GM21528 (cell line): ENCODE data around the gene NUDCD3.

Experiments
- ATAC-seq: cut with Tn5 transposase; IDR thresholded peaks from one replicate; pipeline ENCODE4 v1.9.1; 2021; ENCODE audit warnings: mild to moderate bottlenecking, moderate library complexity; ENCODE audit not compliant: unreplicated experiment, low FRiP score

NUDCD3 gene

DNA sequence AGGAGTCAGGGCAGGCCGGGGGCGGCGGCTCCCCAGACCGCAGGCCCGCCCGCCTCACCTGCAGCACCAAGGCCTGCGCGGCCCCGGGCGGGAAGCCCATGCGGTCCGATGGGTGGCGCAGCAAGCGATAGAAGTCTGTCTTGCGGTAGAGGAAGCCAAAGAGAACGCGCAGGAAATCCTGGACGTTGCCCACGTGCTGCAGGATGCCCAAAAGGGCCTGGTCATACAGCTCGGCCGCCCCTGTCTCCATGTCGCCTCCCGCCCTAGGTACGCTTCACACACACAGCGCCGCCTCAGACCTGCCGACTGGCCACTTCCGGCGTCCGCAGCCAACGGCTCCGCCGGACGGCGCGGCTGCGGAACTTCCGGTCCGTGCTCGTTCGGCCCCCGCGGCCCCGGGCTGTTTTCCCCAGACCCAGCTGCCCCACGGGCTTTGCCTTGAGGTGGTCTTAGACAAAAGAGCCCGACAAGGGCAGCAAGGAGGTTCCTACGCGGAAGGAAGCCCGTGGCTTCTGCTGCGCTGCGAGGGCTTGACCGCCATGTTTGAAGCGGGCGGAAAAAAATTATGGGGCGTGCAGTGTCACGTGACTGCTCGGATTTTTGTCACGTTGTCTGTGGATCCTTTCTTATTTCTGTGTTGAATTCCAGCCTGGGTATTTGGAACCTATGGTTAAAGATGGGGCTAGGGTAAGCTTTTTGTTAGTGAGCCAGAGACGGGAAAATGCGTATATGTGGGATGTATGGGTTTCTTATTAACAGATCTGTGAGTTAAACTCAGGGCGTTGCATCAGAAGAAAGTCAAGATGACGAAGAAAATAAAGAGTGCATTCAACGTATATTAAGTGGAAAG lies at the start of gene NUDCD3:
TSS of gene NUDCD3 (minus strand) at position 308 of the 850 bp plus-strand sequence. CDS start at position 250, 58 bp downstream.
- ATAC-seq = peak; percentile 94

DNA sequence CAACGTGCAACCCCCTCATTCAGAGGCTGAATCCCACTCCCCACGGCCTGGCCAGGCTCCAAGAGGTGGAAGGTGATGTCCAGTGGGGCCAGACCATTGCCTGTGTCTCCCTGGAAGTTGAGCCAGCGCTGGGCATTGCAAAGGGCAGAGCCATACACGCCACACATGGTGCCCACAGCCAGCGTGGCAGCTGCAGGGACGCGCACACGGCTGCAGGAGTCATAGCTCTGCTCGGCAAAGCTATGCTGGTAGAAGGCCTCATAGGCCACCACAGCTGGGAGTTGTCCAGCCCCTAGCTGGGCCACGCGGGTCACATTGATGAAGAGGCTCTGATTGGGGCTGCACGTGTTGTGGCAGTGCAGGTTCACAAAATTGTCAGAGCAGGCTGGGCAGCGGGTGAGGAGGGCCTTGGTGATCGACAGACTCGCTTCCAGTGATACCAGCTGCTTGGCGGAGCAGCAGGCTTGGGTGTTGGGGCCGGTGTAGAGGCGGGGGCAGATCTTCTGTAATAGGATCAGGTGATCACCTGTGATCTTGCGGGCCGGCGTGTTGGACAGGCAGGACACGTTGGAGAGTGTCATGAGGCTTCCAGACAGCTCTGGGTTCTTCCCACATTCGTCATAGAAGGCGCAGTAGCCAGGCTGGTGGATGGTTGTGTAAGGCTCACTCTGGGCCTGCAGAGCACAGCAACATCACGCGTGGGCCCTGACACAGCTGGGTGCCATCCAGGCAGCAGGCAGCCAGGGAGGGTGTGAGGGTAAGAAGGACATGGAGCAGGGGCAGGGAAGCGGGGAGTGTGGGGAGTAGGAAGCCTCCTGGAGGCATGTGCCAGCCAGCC lies 49.4 kb upstream of the NUDCD3 start:
- ATAC-seq = no peak

DNA sequence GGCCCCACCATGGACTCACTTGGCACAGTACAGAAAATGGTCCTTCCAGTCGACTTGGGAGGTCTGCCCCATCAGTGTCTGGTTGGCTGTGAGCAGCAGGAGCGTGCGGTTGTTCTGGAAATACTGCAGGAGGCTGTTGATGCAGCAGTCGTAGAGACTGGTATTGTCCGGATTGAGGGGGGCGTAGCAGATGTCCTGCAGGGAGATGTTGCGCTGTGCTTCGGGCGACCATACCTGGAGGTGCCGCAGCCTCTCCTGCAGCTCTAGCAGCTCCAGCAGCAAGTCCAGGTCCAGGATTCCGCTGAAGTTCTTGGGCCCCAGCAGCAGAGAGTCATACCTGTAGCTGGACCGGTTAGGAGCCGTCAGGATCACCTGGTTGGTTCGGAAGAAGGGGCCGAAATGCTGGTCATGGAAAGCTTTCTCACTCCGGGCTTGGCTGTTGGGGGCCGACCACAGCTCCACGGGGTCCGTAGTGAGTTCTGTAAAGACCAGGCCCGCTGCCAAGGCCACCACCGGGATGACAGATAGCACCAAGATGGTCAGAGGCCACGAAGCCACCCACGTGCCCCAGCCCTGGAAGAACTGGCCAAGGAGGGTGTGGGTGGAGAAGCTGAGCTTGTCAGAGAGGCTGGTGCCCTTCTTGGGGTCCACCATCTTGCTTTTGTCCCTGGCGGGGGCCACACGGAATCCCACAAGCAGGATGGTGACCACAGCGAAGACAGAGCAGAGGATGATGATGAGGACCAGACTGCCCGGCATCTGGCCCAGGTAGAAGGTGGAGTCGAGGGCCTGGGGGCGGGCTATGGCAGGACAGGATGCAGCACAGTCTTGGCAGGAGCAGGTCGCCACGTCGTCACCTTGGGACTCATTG lies 48.6 kb upstream of the NUDCD3 start:
- ATAC-seq = no peak

DNA sequence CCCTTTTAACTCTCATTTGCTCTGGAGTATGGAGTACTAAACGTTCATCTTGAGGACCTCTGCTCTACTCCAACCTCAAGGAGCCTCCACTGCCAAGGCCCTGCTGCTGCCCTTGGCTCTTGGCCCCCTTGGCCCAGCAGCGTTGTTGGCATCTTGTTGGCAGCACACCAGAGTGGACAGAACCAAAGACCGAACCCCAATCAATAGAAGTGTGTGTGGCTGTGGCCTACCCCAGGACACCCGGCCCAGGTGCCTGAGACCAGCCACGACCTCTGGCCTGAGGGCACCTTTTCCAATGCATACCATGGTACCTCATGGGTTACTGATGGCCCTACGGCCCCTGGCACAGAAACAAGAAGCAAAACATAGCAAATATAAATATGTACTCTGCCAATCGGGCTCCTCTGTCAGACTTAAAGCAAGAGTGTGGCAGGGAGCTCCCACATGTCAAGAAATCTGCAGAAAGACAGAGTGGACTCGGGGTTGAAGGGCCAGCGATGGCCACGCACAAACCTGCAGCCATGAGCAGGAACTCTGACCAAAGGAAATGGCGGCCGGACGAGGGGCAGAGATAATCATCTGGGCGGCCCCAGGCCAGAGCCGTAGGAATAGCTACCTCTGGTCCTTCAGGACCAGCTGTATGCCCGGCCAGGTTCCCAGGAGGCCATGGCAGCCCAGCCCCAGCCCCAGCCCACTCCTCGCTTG lies 47.8 kb upstream of the NUDCD3 start:
- ATAC-seq = no peak

DNA sequence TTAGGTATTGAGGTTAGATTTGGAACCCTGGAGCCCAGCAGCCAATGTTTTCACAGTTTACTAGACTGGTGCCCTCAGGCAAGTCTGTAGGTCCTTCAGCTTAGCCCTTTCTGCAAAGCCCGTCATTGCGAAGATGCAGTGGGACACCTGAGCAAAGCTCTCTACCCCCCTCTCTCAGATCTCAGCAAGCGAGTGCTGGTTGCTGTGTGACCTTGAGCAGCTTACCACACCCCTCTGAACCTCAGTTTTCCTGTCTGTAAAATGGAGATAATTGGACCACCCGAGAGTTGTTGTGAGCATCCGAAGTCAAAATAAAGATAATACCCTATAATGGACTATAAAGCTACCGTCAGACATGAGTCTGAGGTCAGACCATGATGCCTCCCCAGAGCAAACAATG lies 47.0 kb upstream of the NUDCD3 start:
- ATAC-seq = no peak

DNA sequence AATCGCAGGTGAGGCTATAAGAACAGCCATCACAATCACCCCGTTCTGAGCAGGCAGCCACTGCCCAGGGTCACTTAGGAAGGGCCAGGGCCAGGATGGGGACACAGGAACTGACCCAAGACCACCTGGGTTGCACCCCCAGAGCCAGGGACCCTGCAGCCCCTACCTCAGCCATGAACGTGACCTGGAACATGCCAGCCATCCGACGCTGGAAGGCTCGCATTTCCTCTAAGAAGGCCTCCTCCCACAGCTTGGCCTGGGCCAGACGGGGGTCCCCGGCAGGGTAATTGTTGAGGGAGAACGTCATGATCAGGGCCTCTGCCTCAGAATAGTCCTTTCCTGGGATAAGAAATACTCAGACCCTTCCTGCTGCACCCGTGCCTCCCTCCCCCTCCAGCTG lies 45.6 kb upstream of the NUDCD3 start:
- no peak for ATAC-seq

DNA sequence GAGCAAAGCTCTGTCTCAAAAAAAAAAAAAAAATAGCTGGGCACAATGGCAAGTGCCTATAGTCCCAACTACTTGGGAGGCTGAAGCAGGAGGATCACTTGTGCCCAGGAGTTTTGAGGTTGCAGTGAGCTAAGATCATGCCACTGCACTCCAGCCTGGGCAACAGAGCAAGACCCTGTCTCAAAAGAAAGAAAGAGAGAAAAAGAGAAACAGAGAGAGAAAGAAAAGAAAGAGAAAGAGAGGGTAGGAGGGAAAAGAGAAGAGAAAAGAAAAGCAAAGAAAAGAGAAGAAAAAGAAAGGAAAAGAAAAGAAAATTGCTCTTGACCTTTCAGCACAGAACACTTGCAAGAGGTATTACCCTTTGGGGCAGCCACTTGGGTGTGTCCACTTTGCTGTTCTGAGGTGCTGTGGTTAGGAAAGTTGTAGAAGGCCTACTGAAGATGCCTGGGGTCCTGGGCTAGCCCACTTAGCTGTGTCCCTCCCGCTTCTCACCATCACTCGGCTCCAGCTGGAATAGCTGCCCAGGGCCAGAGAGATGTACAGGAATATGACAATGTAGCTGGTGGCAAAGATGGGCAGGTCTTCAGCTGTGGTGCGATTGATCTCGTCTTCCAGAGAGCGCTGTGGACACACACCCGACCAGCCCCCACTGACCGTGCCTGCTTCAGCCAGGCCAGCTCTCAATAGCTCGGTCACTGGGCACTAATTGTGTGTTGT lies 45.0 kb upstream of the NUDCD3 start:
- ATAC-seq = no peak

DNA sequence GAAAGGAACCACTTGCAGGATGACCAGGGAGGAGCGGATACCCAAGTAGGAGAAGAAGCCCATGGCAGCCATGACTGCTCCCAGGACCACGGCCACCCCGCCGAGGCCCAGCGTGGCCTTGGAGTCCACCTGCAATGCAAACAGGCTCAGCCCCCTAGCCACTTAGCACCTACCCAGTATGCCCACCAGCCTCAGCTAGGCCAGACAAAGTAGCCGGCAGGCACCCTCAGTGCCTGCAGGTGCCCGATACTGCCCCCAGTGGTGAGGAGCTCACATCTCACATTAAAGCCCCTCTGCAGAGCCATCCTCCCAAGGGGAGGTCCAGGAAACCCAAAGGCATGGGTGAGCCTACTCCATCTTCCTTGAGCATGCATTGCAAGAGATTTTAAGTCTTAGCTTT lies 44.0 kb upstream of the NUDCD3 start:
- no peak for ATAC-seq

DNA sequence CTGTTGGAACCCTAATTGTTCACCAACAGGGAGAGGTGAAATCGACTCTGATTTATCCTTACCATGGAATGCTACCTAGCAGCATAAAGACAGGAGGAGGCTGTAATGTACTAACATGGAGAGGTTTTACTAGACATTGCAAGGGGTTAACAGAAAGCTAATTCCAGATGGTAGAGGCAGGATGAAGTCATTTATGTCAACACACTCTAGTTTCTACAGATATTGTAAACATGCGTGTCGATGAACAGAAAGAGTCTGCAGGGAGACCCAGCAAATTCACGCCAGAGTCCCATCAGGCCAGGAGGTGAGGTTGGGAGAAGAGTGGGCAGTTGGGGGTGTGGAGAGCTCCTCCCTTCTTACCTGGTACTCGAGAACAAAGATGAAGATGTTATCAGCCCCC lies 43.6 kb upstream of the NUDCD3 start:
- no peak for ATAC-seq

DNA sequence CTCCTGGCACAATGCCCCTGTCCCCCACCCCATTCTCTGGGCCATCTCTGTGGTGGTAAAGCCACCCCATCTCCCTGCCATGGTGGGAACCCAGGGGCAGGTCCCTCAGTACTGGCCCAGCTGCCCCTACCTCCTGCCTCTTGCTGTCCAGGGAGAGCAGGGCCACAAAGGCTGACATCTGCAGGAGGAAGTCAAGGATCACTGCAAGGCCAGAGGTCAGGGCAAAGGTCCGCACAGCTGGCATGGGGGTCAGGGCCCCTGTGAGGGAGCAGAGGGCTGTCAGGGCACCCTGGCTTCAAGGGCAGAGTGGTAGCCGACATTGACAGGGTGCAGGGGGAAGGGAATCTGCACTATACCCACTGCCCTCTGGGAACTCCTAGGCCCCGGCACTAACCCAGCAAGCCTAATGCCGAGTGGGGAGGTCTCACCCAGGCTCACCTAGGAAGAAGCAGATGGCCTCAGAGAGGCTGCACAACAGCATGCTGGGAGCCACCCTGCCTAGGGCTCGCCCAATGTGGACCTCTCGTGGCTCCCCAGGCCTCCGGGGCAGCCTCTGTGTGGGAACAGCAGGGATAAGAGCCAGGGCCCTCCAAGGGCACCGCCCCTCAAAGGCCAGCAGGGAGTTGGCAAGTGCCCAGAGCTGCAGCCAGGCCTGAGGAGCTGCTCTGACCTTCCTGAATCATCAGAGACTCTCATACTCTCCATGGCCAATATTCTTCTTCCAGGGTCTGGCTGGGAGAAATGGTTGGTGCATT lies 43.0 kb upstream of the NUDCD3 start:
- no peak for ATAC-seq

DNA sequence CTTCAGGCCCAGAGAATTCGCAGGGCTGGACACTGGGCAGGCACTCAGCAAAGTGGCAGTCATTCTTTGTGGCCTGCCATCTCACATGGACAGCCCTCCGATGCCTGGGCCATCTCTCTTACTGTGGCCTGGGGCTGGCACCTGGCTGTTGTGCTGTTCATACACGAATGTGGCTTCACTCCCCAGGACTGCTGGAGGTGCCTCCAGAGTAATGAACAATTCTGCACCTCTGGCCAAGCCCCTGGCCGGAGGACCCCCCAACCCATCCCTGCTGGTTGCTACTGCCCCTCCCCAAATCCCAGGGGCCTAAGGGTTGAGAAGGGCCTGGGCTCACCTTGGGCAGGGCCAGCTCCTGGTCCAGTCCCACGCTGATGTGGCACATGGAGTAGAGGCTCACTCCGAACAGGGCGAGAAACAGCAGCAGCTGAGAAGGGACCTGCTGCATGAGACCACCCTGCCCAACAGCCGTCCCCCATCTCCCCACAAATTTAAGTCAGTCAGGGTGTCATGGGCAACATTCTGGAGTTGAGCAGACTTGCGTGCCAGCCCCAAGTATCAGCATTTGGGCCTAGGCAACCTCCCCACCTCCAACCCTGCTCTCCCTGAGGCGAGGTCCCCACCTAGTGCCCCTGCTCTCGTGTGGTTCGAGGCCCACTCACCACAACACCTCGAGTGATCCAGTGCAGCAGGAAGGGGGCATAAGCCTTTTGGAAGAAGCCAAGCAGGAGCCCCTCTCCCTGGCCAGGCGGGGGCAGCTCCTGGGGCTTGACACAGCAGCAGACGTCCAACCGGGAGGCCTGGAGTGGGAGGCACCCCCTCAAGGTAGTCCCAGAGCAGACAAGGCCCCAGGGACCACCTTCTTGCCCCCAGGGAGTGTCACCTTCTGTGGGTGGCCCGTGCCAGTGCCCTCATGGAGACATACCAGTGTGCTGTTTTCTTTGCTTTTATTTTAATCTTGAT lies 41.2 kb upstream of the NUDCD3 start:
- no peak for ATAC-seq

DNA sequence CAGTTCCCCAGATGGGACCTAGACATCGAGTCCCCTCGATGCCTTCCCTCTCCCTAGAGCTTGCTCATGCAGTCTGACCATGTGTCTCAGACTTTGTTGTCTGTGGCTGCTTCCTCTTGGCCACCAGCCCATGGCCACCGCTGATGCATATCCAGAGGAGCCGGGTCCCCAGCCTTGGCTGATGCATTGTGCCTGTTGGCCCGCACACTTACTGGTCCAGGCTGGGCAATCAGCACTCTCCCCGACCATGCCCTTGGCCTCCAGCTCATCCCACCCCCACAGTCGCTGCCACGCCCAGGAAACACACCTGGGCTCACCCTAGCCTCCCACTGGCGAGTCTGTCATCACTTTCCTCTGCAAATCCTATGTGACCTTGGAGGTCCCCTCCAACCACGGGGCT lies 40.5 kb upstream of the NUDCD3 start:
- ATAC-seq = no peak

DNA sequence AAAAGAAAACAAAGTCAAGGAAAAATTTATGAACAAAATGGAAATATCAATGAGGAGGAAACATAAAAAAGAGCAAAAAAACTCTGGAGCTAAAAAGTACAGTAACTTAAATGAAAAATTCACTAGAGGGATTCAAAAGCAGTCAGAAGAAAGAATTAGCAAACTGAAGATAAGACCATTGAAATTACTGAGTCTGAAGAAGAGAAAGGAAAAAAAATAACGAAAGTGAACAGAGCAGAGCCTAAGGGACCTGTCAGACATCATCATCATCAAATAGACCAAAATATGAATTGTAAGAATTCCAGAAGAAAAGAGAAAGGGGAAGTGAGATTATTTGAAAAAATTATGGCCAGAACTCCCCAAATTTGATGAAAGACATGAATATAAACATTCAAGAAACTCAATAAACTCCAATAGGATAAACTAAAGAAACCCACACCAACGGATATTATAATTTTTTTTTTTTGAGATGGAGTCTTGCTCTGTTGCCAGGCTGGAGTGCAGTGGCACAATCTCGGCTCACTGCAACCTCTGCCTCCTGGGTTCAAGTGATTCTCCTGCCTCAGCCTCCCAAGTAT lies 34.4 kb upstream of the NUDCD3 start:
- no peak for ATAC-seq

DNA sequence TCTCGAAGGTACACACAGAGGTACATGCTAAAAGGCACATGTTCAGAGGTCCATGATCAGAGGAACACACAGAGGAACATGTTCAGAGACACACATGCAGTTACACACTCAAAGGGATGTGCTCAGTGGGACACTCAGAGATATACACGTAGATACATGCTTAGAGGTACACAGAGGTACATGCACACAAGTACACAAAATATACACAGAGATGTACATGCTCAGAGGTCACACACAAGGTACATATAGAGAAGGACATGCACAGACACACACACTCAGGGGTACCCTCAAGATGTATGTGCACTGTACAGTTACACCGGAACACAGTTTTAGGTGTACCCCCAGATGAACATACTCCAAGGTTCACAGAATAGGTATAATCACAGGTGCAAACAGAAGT lies 31.9 kb upstream of the NUDCD3 start:
- no peak for ATAC-seq

DNA sequence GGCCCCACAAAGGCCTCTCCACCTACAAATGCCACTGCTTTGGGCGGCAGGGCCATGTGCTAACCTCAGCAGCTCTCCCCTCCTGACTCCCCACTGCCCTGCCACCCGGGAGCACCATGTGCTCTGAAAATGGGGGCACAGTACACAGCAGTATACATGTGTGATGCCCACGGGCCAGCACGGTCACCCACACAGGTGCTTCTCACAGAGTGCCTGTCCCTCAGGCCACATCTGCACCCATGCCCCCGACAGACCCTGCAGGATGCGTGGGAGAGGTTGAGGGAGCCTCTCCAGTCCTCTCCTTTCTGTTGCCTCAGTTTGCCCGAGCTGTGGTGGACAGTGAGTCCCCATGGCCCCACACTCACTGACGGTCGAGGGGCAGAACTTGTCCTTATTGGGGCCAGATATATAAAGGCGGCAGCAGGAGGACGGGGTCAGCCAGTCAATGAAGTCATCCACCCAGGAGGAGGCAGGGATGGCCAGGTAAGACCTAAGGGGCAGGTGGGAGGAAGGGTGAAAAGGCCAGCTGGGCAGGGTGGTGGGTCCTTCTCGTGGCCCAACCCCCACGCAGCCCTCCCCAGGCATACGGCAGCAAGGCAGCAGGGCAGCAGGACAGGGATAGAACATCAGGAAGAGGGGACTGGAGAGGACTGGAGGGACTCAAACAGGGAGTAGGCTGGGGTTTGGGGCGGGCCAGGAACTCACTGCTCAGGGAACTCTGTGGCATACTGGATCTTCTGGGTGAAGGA lies 31.1 kb upstream of the NUDCD3 start:
- ATAC-seq = no peak

DNA sequence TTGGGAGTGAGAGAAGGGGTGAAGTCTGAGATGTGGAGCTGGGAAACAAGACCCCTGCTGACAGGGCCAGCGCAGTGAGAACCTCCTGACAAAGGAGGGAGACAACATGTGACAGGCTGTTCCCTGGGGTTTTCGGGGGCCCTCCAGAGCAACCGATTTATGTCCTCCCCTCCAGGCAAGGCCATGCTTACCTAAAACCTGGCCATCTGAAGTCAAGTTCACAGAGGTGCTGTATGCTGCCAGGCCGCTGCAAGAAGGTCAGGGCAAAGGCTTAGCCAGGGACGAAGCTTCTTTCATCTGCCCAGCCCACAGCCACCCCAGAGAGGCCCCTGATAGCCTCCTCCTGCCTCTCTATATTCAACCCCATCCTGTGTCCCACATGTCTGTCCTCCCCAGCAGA lies 30.1 kb upstream of the NUDCD3 start:
- ATAC-seq = no peak

DNA sequence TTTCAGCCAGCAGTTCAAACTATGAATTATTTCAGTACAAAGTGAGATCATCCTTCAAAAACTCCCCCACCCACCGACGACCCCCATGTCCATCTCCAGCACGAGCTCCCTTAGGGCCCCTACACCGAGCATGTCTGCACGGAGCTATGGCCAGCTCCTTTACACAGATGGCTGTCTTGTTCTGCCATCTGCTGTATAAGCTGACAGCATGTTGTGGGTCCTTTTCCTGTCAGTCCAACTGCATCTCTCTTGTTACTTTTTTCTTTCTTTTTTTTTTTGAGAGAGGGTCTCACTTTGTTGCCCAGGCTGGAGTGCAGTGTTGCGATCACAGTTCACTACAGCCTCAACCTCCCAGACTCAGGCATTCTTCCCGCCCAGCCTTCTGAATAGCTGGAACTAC lies 29.1 kb upstream of the NUDCD3 start:
- no peak for ATAC-seq
